ENCODE data around the gene CHPF2. TPM values are rescaled to one million over a fixed set of nuclear protein-coding genes. Genes with fewer than 3 reads are reported as not detected.

Gene CHPF2
- total and polyA plus RNA-seq, 2 donors: 18.0 to 35.2 TPM

DNA sequence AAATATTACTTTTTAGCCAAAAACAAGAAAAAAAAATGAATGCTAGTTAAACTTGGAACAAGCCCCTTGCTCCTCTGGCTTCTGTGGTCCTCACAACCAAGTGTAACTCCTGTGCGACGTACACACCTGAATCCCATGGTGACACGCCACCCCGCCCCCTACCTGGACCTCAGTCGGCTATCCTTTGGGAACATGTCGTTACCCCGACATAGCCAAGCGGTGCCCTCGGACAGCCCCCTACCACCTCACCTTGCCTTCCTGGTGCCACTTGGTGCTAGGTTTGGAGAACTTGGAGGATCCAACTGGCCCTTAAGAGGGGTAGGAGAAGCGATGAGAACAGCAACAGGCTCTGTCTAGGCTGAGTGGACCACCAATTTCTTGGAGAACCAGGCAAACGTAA, 28.2 kb downstream of the CHPF2 start:
- no peak for DNase-seq (ENCODE audit: low read depth in 6 of 9, low spot score in 9 of 9)
- no peaks in the 10 kb centered on the region for H3K9me3 ChIP-seq (ENCODE audit: control insufficient read depth in 2 of 2, insufficient read depth in 1 of 2, low read length in 1 of 2)
- H3K27me3 ChIP-seq (ENCODE audit: control insufficient read depth in 2 of 2, insufficient read depth in 1 of 2, low read length in 1 of 2): peaks cover 0 to 70% of the 10 kb centered on the region in 2 donors
- H3K36me3 ChIP-seq (ENCODE audit: control insufficient read depth in 2 of 2, insufficient read depth in 2 of 2, low read length in 1 of 2): no peaks in the 10 kb centered on the region
- no peaks in the 10 kb centered on the region for H3K4me1 ChIP-seq (ENCODE audit: control insufficient read depth in 2 of 2, insufficient read depth in 2 of 2, low read length in 2 of 2)
- H3K4me3 ChIP-seq (ENCODE audit: low read length in 2 of 2): no peak overlapping the region
- 95% methylated on average over 11 of the region's 11 CpGs for WGBS
- no peak overlapping the region for H3K27ac ChIP-seq (ENCODE audit: low read depth in 1 of 2, low read length in 1 of 2)

DNA sequence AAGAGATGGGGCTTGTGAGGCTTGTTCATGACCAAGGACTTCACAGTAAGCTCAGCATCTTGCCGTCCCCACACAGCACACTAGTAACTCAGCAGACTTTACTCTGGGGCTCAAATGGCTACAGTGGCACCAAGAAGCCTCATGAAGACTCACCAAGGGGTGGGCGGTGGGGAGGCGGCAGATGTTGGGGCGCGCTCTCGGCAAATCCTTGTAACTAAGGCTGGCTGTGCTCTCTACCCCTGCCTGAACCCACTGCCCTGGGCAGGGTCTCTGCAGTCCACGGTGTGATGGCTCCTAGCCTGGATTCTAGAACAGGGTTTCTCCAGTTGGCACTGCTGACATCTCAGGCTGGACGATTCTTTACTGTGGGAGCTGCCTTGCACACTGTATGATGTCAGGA, 28.6 kb downstream of the CHPF2 start:
- H3K36me3 ChIP-seq (ENCODE audit: control insufficient read depth in 2 of 2, insufficient read depth in 2 of 2, low read length in 1 of 2): no peaks in the 10 kb centered on the region
- H3K4me3 ChIP-seq (ENCODE audit: low read length in 2 of 2): no peak overlapping the region
- H3K4me1 ChIP-seq (ENCODE audit: control insufficient read depth in 2 of 2, insufficient read depth in 2 of 2, low read length in 2 of 2): no peaks in the 10 kb centered on the region
- peaks cover 0 to 67% of the 10 kb centered on the region in 2 donors for H3K27me3 ChIP-seq (ENCODE audit: control insufficient read depth in 2 of 2, insufficient read depth in 1 of 2, low read length in 1 of 2)
- H3K27ac ChIP-seq (ENCODE audit: low read depth in 1 of 2, low read length in 1 of 2): no peak overlapping the region
- no peak for DNase-seq (ENCODE audit: low read depth in 6 of 9, low spot score in 9 of 9)
- H3K9me3 ChIP-seq (ENCODE audit: control insufficient read depth in 2 of 2, insufficient read depth in 1 of 2, low read length in 1 of 2): no peaks in the 10 kb centered on the region
- WGBS: 95% methylated on average over 8 of the region's 8 CpGs

DNA sequence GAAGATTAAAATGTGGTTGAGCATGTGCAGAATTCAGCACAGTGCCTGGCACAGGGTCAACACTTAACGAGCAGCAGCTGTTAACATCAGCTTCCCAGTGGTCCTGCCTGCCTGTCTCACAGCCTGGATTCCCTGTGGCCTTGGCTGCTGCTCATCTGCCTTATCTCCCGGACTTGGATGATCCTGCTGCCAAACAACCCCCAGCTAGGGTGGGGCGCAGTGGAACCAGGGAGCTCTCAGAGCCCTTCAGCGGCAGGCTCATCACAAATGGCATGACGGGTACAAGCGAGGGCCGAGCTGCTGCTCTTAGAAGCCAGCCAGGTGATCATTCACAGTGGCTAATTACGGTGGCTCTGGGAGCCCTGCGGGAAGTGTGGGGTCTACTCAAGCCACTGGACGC, 29.2 kb downstream of the CHPF2 start:
- Histone ChIP-seq H3K4me3 (ENCODE audit: low read length in 2 of 2) (no peak overlapping the region), H3K4me1 (ENCODE audit: control insufficient read depth in 2 of 2, insufficient read depth in 2 of 2, low read length in 2 of 2) (no peaks in the 10 kb centered on the region), H3K27ac (ENCODE audit: low read depth in 1 of 2, low read length in 1 of 2) (no peak overlapping the region), H3K9me3 (ENCODE audit: control insufficient read depth in 2 of 2, insufficient read depth in 1 of 2, low read length in 1 of 2) (no peaks in the 10 kb centered on the region), H3K36me3 (ENCODE audit: control insufficient read depth in 2 of 2, insufficient read depth in 2 of 2, low read length in 1 of 2) (no peaks in the 10 kb centered on the region), H3K27me3 (ENCODE audit: control insufficient read depth in 2 of 2, insufficient read depth in 1 of 2, low read length in 1 of 2) (peaks cover 0 to 61% of the 10 kb centered on the region in 2 donors)
- WGBS: 93% methylated on average over 10 of the region's 10 CpGs
- DNase-seq (ENCODE audit: low read depth in 6 of 9, low spot score in 9 of 9): no peak

DNA sequence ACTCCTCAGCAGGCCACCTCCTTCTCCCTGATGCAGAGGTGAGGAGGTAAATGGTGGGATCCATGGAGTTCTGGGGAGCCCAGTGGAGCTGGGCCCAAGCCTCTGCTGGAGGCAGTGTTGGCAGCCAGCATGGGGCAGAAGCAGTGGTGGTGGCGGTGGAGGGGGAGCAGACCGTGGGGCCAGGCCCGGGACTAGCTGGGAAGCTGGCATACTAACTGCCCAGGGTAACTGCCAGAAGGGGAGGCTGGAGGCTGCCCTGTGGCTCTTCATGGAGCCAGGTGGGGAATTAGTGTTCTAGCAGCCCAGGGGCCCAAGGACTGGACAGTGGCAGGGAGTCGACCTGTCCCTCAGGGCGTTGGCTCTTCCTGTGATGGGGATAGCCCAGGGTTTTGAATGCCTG, 32.3 kb downstream of the CHPF2 start:
- 87% methylated on average over 5 of the region's 5 CpGs for WGBS
- no peak for DNase-seq (ENCODE audit: low read depth in 6 of 9, low spot score in 9 of 9)
- no peaks in the 10 kb centered on the region for H3K9me3 ChIP-seq (ENCODE audit: control insufficient read depth in 2 of 2, insufficient read depth in 1 of 2, low read length in 1 of 2)
- no peak overlapping the region for H3K4me3 ChIP-seq (ENCODE audit: low read length in 2 of 2)
- H3K36me3 ChIP-seq (ENCODE audit: control insufficient read depth in 2 of 2, insufficient read depth in 2 of 2, low read length in 1 of 2): no peaks in the 10 kb centered on the region
- H3K27me3 ChIP-seq (ENCODE audit: control insufficient read depth in 2 of 2, insufficient read depth in 1 of 2, low read length in 1 of 2): peaks cover 0 to 47% of the 10 kb centered on the region in 2 donors
- H3K27ac ChIP-seq (ENCODE audit: low read depth in 1 of 2, low read length in 1 of 2): no peak overlapping the region
- no peaks in the 10 kb centered on the region for H3K4me1 ChIP-seq (ENCODE audit: control insufficient read depth in 2 of 2, insufficient read depth in 2 of 2, low read length in 2 of 2)

DNA sequence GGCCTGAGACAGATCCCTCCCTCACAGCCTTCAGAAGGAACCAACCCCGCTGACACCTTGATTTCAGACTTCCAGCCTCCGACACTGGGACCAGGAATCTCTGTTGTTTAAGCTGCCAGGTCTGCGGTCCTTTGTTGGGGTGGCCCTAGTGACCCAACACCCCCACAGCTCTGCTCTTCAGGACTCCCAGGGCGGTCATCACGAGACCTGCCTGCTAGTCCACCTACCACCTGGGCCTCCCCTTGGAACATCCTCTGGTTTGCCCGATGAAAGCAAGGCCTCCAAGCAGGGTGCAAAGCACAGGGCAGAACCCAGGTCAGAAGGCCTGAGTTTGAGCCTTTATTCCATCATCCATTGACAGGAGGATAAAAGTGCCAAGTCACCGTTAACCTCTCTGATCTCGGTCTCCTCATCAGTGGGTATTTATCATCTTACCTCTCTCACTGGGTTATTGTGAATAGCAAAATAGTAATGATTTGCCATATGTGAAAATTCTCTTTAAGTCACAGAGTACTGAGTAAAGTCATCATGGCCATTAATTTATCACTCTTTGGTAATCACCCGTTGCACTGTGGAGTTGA, 33.2 kb downstream of the CHPF2 start:
- DNase-seq (ENCODE audit: low read depth in 6 of 9, low spot score in 9 of 9): no peak
- 98% methylated on average over 9 of the region's 9 CpGs for WGBS

DNA sequence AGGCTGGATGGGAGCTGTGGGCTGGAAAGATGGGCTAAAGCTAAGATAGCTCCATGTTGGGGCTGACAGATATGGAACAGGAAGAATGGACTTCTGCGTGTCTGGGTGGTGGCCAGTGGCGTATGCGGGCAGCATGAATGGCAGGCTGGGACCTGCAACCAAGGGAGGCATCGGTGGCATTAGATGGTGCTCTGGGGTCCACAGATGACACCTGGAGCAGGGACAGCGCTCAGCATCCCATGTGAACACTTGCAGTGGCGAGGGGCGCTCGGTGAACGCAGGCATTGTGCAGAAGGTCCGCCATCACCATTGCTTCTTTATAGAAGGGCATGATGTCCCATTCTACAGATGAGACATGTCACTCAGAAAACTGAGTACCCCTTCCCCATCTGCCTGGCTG, 37.2 kb downstream of the CHPF2 start:
- DNase-seq (ENCODE audit: low read depth in 6 of 9, low spot score in 9 of 9): no peak
- H3K9me3 ChIP-seq (ENCODE audit: control insufficient read depth in 2 of 2, insufficient read depth in 1 of 2, low read length in 1 of 2): no peaks in the 10 kb centered on the region
- WGBS: 98% methylated on average over 10 of the region's 10 CpGs
- no peaks in the 10 kb centered on the region for H3K36me3 ChIP-seq (ENCODE audit: control insufficient read depth in 2 of 2, insufficient read depth in 2 of 2, low read length in 1 of 2)
- peaks cover 0 to 25% of the 10 kb centered on the region in 2 donors for H3K27me3 ChIP-seq (ENCODE audit: control insufficient read depth in 2 of 2, insufficient read depth in 1 of 2, low read length in 1 of 2)
- H3K4me3 ChIP-seq (ENCODE audit: low read length in 2 of 2): no peak overlapping the region
- peaks cover 7 to 12% of the 10 kb centered on the region in 2 donors for H3K4me1 ChIP-seq (ENCODE audit: control insufficient read depth in 2 of 2, insufficient read depth in 2 of 2, low read length in 2 of 2)
- H3K27ac ChIP-seq (ENCODE audit: low read depth in 1 of 2, low read length in 1 of 2): no peak overlapping the region

More for the DNA sequence above, 33.2 kb downstream of the CHPF2 start:
- Histone ChIP-seq H3K36me3 (ENCODE audit: control insufficient read depth in 2 of 2, insufficient read depth in 2 of 2, low read length in 1 of 2) (no peaks in the 10 kb centered on the region), H3K4me3 (ENCODE audit: low read length in 2 of 2) (no peak overlapping the region), H3K27ac (ENCODE audit: low read depth in 1 of 2, low read length in 1 of 2) (no peak overlapping the region), H3K4me1 (ENCODE audit: control insufficient read depth in 2 of 2, insufficient read depth in 2 of 2, low read length in 2 of 2) (no peaks in the 10 kb centered on the region), H3K9me3 (ENCODE audit: control insufficient read depth in 2 of 2, insufficient read depth in 1 of 2, low read length in 1 of 2) (no peaks in the 10 kb centered on the region), H3K27me3 (ENCODE audit: control insufficient read depth in 2 of 2, insufficient read depth in 1 of 2, low read length in 1 of 2) (peaks cover 0 to 43% of the 10 kb centered on the region in 2 donors)

DNA sequence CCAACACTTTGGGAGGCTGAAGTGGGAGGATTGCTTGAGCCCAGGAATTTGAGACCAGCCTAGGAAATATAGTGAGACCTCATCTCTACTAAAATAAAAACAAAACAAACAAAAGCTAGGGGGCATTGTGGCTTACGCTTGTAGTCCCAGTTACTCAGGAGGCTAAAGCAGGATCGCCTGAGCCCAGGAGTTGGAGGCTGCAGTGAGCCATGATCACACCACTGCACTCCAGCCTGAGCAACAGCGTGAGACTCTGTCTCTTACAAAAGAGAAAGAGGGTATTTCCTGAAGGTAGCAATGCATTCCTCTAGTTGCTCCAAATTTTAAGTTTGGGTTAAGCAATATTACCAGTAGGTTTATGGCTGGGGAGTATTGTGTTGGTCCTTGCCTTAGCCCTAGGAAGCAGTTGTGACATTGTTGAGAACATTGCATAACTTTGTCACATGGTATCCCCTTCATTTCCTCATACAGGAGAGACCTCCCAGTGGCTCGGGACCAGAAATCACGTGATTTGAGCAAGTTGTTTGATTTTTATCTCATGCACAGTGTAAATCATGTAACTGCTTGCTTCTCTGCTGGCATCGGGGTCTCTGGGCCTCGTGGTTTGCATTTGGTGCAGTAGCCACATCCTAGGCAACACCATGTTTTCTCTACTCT, 39.5 kb downstream of the CHPF2 start:
- 41% methylated on average over 7 of the region's 7 CpGs for WGBS
- H3K27ac ChIP-seq (ENCODE audit: low read depth in 1 of 2, low read length in 1 of 2): no peak overlapping the region
- no peak overlapping the region for H3K4me3 ChIP-seq (ENCODE audit: low read length in 2 of 2)
- H3K4me1 ChIP-seq (ENCODE audit: control insufficient read depth in 2 of 2, insufficient read depth in 2 of 2, low read length in 2 of 2): peaks cover 7 to 19% of the 10 kb centered on the region in 2 donors
- peak in 3 of 9 donors; percentile 35 to 72 (median 37) for DNase-seq (ENCODE audit: low read depth in 6 of 9, low spot score in 9 of 9)
- no peaks in the 10 kb centered on the region for H3K36me3 ChIP-seq (ENCODE audit: control insufficient read depth in 2 of 2, insufficient read depth in 2 of 2, low read length in 1 of 2)
- H3K27me3 ChIP-seq (ENCODE audit: control insufficient read depth in 2 of 2, insufficient read depth in 1 of 2, low read length in 1 of 2): peaks cover 0 to 39% of the 10 kb centered on the region in 2 donors
- peaks cover 0 to 2% of the 10 kb centered on the region in 2 donors for H3K9me3 ChIP-seq (ENCODE audit: control insufficient read depth in 2 of 2, insufficient read depth in 1 of 2, low read length in 1 of 2)

DNA sequence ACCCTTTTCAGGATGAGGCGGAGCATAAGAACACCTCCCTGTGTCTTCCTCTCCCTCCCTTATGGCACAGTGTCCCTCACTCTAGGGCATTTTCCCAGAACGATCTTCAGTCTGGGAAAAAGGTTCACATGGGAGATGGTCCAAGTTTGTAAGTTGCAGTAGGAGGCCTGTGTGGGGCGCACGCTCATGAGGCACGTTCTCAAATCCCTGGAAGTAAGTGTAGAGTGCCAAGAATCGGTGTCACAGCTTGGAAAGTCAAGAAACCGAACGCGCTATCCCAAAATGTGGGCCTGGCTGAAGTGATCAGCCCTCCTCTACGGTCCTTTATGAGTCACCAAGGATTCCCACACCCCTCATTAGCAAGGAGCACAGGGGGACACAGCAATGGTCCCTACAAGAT, 40.1 kb downstream of the CHPF2 start:
- Histone ChIP-seq H3K27me3 (ENCODE audit: control insufficient read depth in 2 of 2, insufficient read depth in 1 of 2, low read length in 1 of 2) (peaks cover 0 to 41% of the 10 kb centered on the region in 2 donors), H3K27ac (ENCODE audit: low read depth in 1 of 2, low read length in 1 of 2) (peak overlapping the region in 1 of 2 donors; percentile 21), H3K9me3 (ENCODE audit: control insufficient read depth in 2 of 2, insufficient read depth in 1 of 2, low read length in 1 of 2) (peaks cover 0 to 5% of the 10 kb centered on the region in 2 donors), H3K4me1 (ENCODE audit: control insufficient read depth in 2 of 2, insufficient read depth in 2 of 2, low read length in 2 of 2) (peaks cover 7 to 22% of the 10 kb centered on the region in 2 donors), H3K36me3 (ENCODE audit: control insufficient read depth in 2 of 2, insufficient read depth in 2 of 2, low read length in 1 of 2) (no peaks in the 10 kb centered on the region), H3K4me3 (ENCODE audit: low read length in 2 of 2) (no peak overlapping the region)
- DNase-seq (ENCODE audit: low read depth in 6 of 9, low spot score in 9 of 9): no peak
- 94% methylated on average over 10 of the region's 10 CpGs for WGBS

DNA sequence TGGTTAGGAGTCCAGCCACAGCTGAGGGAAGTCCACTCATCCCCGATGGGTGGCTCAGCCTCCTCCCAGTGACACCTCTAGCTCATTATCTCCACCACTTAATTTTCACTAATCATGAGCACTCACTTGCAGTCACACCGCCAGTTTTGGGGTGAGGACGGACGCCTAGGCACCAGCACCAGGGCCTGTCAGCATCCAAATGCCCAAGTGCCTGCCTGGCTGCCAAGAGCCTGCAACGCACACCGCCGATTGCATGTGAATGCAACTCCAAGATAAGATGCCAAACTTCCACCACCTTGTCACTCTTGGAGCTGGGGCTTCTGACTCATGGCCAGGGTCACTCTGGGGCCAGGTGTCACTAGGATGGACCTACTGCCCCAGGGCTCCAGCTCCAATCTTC, 40.6 kb downstream of the CHPF2 start:
- no peak for DNase-seq (ENCODE audit: low read depth in 6 of 9, low spot score in 9 of 9)
- Histone ChIP-seq H3K4me1 (ENCODE audit: control insufficient read depth in 2 of 2, insufficient read depth in 2 of 2, low read length in 2 of 2) (peaks cover 7 to 22% of the 10 kb centered on the region in 2 donors), H3K27me3 (ENCODE audit: control insufficient read depth in 2 of 2, insufficient read depth in 1 of 2, low read length in 1 of 2) (peaks cover 0 to 44% of the 10 kb centered on the region in 2 donors), H3K4me3 (ENCODE audit: low read length in 2 of 2) (no peak overlapping the region), H3K36me3 (ENCODE audit: control insufficient read depth in 2 of 2, insufficient read depth in 2 of 2, low read length in 1 of 2) (no peaks in the 10 kb centered on the region), H3K27ac (ENCODE audit: low read depth in 1 of 2, low read length in 1 of 2) (no peak overlapping the region), H3K9me3 (ENCODE audit: control insufficient read depth in 2 of 2, insufficient read depth in 1 of 2, low read length in 1 of 2) (peaks cover 0 to 5% of the 10 kb centered on the region in 2 donors)
- 97% methylated on average over 7 of the region's 7 CpGs for WGBS

All from thymus (tissue), 11 donors.